Heart left ventricle (tissue), 16 donors: Measurements from ENCODE around the gene DNAJC8. TPM values are rescaled to one million over a fixed set of nuclear protein-coding genes. Genes with fewer than 3 reads are reported as not detected.

Source experiments
- ATAC-seq, 4 donors: fragments of 200-7000 bp; cut with Tn5 transposase; one replicate each; pipeline ENCODE4 v1.9.1; 2020 to 2022; ENCODE audit warnings: moderate library complexity in 4 of 4, mild to moderate bottlenecking in 3 of 4, moderate number of reproducible peaks in 1 of 4
- DNase-seq, 5 donors: peaks; one replicate each; pipeline ENCODE4 v3.0.0-alpha.2; 2020
- H3K27ac ChIP-seq, 12 donors: fragments of 200-600 bp; sonication (generic) in 4 of 12; one replicate each; pipeline versions ENCODE4 v1.5.0 to v1.8.0; 2016 to 2022; ENCODE audit warnings: mild to moderate bottlenecking in 2 of 12
- H3K27me3 ChIP-seq, 9 donors: fragments of 200-600 bp; sonication (generic) in 2 of 9; one replicate each; pipeline versions ENCODE4 v1.5.1 to v1.8.0; 2016 to 2022; ENCODE audit warnings: mild to moderate bottlenecking in 3 of 9
- H3K36me3 ChIP-seq, 9 donors: fragments of 200-600 bp; sonication (generic) in 2 of 9; one replicate each; pipeline versions ENCODE4 v1.5.0 to v1.8.0; 2018 to 2022; ENCODE audit warnings: mild to moderate bottlenecking in 2 of 9
- H3K4me1 ChIP-seq, 12 donors: fragments of 200-600 bp; sonication (generic) in 4 of 12; one replicate each; pipeline versions ENCODE4 v1.5.0 to v1.8.0; 2016 to 2022; ENCODE audit warnings: mild to moderate bottlenecking in 3 of 12
- H3K4me3 ChIP-seq, 12 donors: fragments of 200-600 bp; sonication (generic) in 4 of 12; one replicate each; pipeline versions ENCODE4 v1.5.0 to v1.8.0; 2017 to 2022; ENCODE audit warnings: mild to moderate bottlenecking in 9 of 12, moderate library complexity in 4 of 12
- H3K9me3 ChIP-seq, 12 donors: fragments of 200-600 bp; sonication (generic) in 4 of 12; one replicate each; pipeline versions ENCODE4 v1.5.0 to v1.8.0; 2016 to 2022; ENCODE audit warnings: mild to moderate bottlenecking in 1 of 12
- CTCF ChIP-seq, 12 donors: fragments of 200-600 bp; sonication (generic) in 4 of 12; IDR thresholded peaks; one replicate each; pipeline versions ENCODE4 v1.5.0 to v1.8.0; 2018 to 2022; ENCODE audit warnings: antibody characterized with exemption in 12 of 12, mild to moderate bottlenecking in 5 of 12
- POLR2A ChIP-seq, 2 donors: fragments of 450-650 bp; IDR thresholded peaks; one replicate each; pipeline ENCODE4 v1.6.1; 2017; ENCODE audit warnings: antibody characterized with exemption in 2 of 2, mild to moderate bottlenecking in 2 of 2, moderate library complexity in 2 of 2
- WGBS, 4 donors: extraction: QIAGEN DNeasy Blood & Tissue Kit in 2 of 4; methylation state at CpG; one replicate each; pipeline versions ENCODE4 v1.1.5 to v1.1.7; 2013 to 2018; 5-methylcytosine and 5-hydroxymethylcytosine counted together
- intact Hi-C, 10 donors: fragments of 100-400 bp; cut with DNase I; formaldehyde crosslinking; loops; one replicate each; pipeline versions ENCODE4 v1.11.1 to v1.14.2; 2022
- polyA plus RNA-seq, 2 donors: library from polyadenylated mRNA; stranded (reverse); fragments of 200-250 nt; gene quantifications; one replicate each; pipeline ENCODE4 v1.2.3, GENCODE V29; 2013
- total RNA-seq, 9 donors: library from RNA; depleted of rRNA in 2 of 9; stranded (reverse); fragments of >200 nt in 2 of 9; fragmentation: NEBNext Ultra II Directional in 3 of 9; extraction: Animal tissue kit (Norgen Biotek cat#: 25700) in 3 of 9; gene quantifications; one replicate each; pipeline versions ENCODE4 v1.1.0 to v1.2.4, GENCODE V29; 2016 to 2023
- donor health status: ischemic (EF 13 %, LVEDD 7.1; RV severe dilation, severe dysfunction).
- donor health status: healthy with polysubstance abuse.
- donor health status: DM: no; HTN: yes; CAD: no.
- donor health status: DM: no; HTN: no; CAD: no.
- donor health status: ischemic (EF 25% LVEDD 6.9; RV normal size, moderate dysfunction).
- donor health status: ischemic (EF 25% LVEDD 5.7; RV mildly dilated, moderate dysfunction).
- donor health status: healthy.
- donor health status: DM: yes; HTN: yes; CAD: no.
- donor health status: ischemic (EF 35%, LVEDD 5.7; RV mildly dilated, moderate dysfunction).
- donor health status: nonischemic (EF 11% LVEDD 7.7; RV severe dilation, severe dysfunction).
- donor health status: DM: yes; HTN: yes; CAD: no.
- donor health status: PGD.
- donor health status: ischemic (EF 29% LVEDD 5.4; RV normal size, mild dysfunction).
- donor health status: nonischemic (EF 23%, LVEDD 6.1; RV moderate dilation, normal function).

DNAJC8 gene
- total and polyA plus RNA-seq, 11 donors: 47.1 to 84.9 (median 58.4) TPM

GRCh38 chr1:28265577-28265976 is 32.7 kb upstream of the DNAJC8 start:
- WGBS, 4 donors: 90 to 94% (median 91%) methylated on average over 8 of the region's 8 CpGs
- intact Hi-C loops: loop anchor here in 1 of 10 donors (5.0 kb wide), 1 partner anchor 62 kb away; the partner anchor contains the start of gene MED18

GRCh38 chr1:28264897-28265296 is 32.1 kb upstream of the DNAJC8 start:
- Histone ChIP-seq H3K36me3 (peaks cover 0 to 10% (median 4%) of the 10 kb centered on the region in 9 donors), H3K27me3 (no peaks in the 10 kb centered on the region), H3K27ac (no peak overlapping the region), H3K4me1 (peaks cover 0 to 57% (median 32%) of the 10 kb centered on the region in 12 donors), H3K9me3 (no peaks in the 10 kb centered on the region), H3K4me3 (no peak overlapping the region)
- DNase-seq (no peak), ATAC-seq (no peak)
- 75 to 89% (median 81%) methylated on average over 1 of the region's 1 CpG for whole genome bisulfite sequencing, 4 donors
- intact Hi-C loops: loop anchor here in 2 of 10 donors (5.0 kb wide), 1 partner anchor 62 kb away; the partner anchor contains the start of gene MED18 (in 2 of the 2)
- no peak for TF ChIP-seq CTCF (IDR thresholded peaks at IDR 0.05)

More at GRCh38 chr1:28265577-28265976, 32.7 kb upstream of the DNAJC8 start:
- Histone ChIP-seq H3K4me3 (no peak overlapping the region), H3K27ac (no peak overlapping the region), H3K4me1 (peaks cover 0 to 57% (median 30%) of the 10 kb centered on the region in 12 donors), H3K36me3 (peaks cover 0 to 14% (median 5%) of the 10 kb centered on the region in 9 donors), H3K9me3 (no peaks in the 10 kb centered on the region), H3K27me3 (no peaks in the 10 kb centered on the region)
- TF ChIP-seq CTCF (IDR thresholded peaks at IDR 0.05) (no peak), POLR2A (IDR thresholded peaks at IDR 0.05) (no peak)
- ATAC-seq: no peak
- DNase-seq: no peak

GRCh38 chr1:28260803-28261174 is 28.0 kb upstream of the DNAJC8 start:
- no peak for ATAC-seq
- Histone ChIP-seq H3K4me3 (peak overlapping the region; percentile 58 to 99 (median 96)), H3K9me3 (no peaks in the 10 kb centered on the region), H3K27ac (peak overlapping the region in 6 of 12 donors; percentile 83 to 98 (median 88)), H3K36me3 (no peaks in the 10 kb centered on the region), H3K4me1 (peaks cover 0 to 50% (median 22%) of the 10 kb centered on the region in 12 donors), H3K27me3 (no peaks in the 10 kb centered on the region)
- intact Hi-C loops: loop anchor here in 2 of 10 donors (2.0 to 5.0 kb wide), 2 partner anchors 66 to 67 kb away; partner anchors contain the start of gene MED18 (in 1 of the 2)
- no peak for DNase-seq
- 58 to 61% (median 60%) methylated on average over 7 of the region's 7 CpGs for WGBS, 4 donors
- TF ChIP-seq POLR2A (IDR thresholded peaks at IDR 0.05): no peak

- peak overlapping the region; percentile 58 to 99 (median 96) for H3K4me3 ChIP-seq
- H3K9me3 ChIP-seq: no peaks in the 10 kb centered on the region
- peak overlapping the region in 11 of 12 donors; percentile 78 to 98 (median 87) for H3K27ac ChIP-seq
- ATAC-seq (peak; percentile 18 to 67 (median 58)), DNase-seq (peak; percentile 81 to 86 (median 84))
- 0 to 1% (median 0%) methylated on average over 39 to 66 of the region's 66 CpGs for WGBS, 4 donors
- H3K36me3 ChIP-seq: no peaks in the 10 kb centered on the region
- peaks cover 0 to 47% (median 22%) of the 10 kb centered on the region in 12 donors for H3K4me1 ChIP-seq
- intact Hi-C loops: loop anchor here in 5 of 10 donors (2.0 to 10.0 kb wide), 5 partner anchors 65 to 345 kb away; partner anchors contain the start of gene MED18 (in 3 of the 5)
- TF ChIP-seq POLR2A (IDR thresholded peaks at IDR 0.05) (no peak), CTCF (IDR thresholded peaks at IDR 0.05) (no peak)
- H3K27me3 ChIP-seq: no peaks in the 10 kb centered on the region
Measured at GRCh38 chr1:28259934-28260802, 27.3 kb upstream of the DNAJC8 start.
